Heart left ventricle (tissue), 13 donors: Measurements from ENCODE around the gene OR6Q1.

Experiments
- CTCF ChIP-seq, 12 donors: fragments of 200-600 bp; sonication (generic) in 4 of 12; IDR thresholded peaks; one replicate each; pipeline versions ENCODE4 v1.5.0 to v1.8.0; 2018 to 2022; ENCODE audit warnings: antibody characterized with exemption in 12 of 12, mild to moderate bottlenecking in 5 of 12
- POLR2A ChIP-seq, 2 donors: fragments of 450-650 bp; IDR thresholded peaks; one replicate each; pipeline ENCODE4 v1.6.1; 2017; ENCODE audit warnings: antibody characterized with exemption in 2 of 2, mild to moderate bottlenecking in 2 of 2, moderate library complexity in 2 of 2
- donor health status: ischemic (EF 13 %, LVEDD 7.1; RV severe dilation, severe dysfunction).
- donor health status: DM: no; HTN: yes; CAD: no.
- donor health status: DM: no; HTN: no; CAD: no.
- donor health status: ischemic (EF 25% LVEDD 6.9; RV normal size, moderate dysfunction).
- donor health status: ischemic (EF 25% LVEDD 5.7; RV mildly dilated, moderate dysfunction).
- donor health status: ischemic (EF 35%, LVEDD 5.7; RV mildly dilated, moderate dysfunction).
- donor health status: nonischemic (EF 11% LVEDD 7.7; RV severe dilation, severe dysfunction).
- donor health status: DM: yes; HTN: yes; CAD: no.
- donor health status: PGD.
- donor health status: ischemic (EF 29% LVEDD 5.4; RV normal size, mild dysfunction).
- donor health status: nonischemic (EF 23%, LVEDD 6.1; RV moderate dilation, normal function).

- TF ChIP-seq CTCF (IDR thresholded peaks at IDR 0.05) (no peak), POLR2A (IDR thresholded peaks at IDR 0.05) (no peak)
Observed at GRCh38 chr11:58003591-58003990, 27.2 kb upstream of the OR6Q1 start.
